HFFc6 (cell line): ENCODE measurements around the gene LDAF1. TPM values are rescaled to one million over a fixed set of nuclear protein-coding genes. Genes with fewer than 3 reads are reported as not detected.
A peak's percentile ranks its signal among the peaks of the same experiment; 100 is the strongest.
"Not testable (repeated sequence)": the region's sequence is repeated elsewhere in the genome, so short reads cannot be mapped to it uniquely, and the experiment has no call there.

Experiments used
- DNase-seq: peaks from one replicate; pipeline ENCODE4 v3.0.0-alpha.2; 2018
- H3K27ac Mint-ChIP-seq: 2 replicates; pipeline ENCODE4 v1.8.0; 2020; ENCODE audit warnings: mild to moderate bottlenecking, mixed read lengths
- H3K27me3 Mint-ChIP-seq: 2 replicates; pipeline ENCODE4 v1.8.0; 2021; ENCODE audit warnings: mild to moderate bottlenecking, moderate library complexity, mixed read lengths; ENCODE audit not compliant: insufficient read depth
- H3K36me3 Mint-ChIP-seq: 2 replicates; pipeline ENCODE4 v1.8.0; 2021; ENCODE audit warnings: low read depth, mixed read lengths
- H3K4me1 Mint-ChIP-seq: 2 replicates; pipeline ENCODE4 v1.8.0; 2020; ENCODE audit warnings: low read depth, mixed read lengths
- H3K4me3 Mint-ChIP-seq: 2 replicates; pipeline ENCODE4 v1.8.0; 2020; ENCODE audit warnings: mild to moderate bottlenecking, moderate library complexity, mixed read lengths
- H3K9me3 Mint-ChIP-seq: 2 replicates; pipeline ENCODE4 v1.8.0; 2020; ENCODE audit warnings: mild to moderate bottlenecking, mixed read lengths
- CTCF ChIP-seq: fragments of 200-600 bp; sonication (generic); IDR thresholded peaks from 2 replicates; pipeline ENCODE4 v1.5.0; 2021; ENCODE audit warnings: antibody characterized with exemption, mild to moderate bottlenecking
- long read RNA-seq: library from polyadenylated mRNA; unstranded; transcript quantifications from one replicate; pipeline ENCODE4 v2.0.0, GENCODE V29; 2019
- total RNA-seq, 6 experiments: library from RNA; stranded (reverse); fragmentation: NEBNext Ultra II Directional; extraction: Animal tissue kit (Norgen Biotek cat#: 25700); gene quantifications; 2 replicates in 1 of 6; 3 replicates in 5 of 6; pipeline ENCODE4 v1.2.3, GENCODE V29; 2021

The LDAF1 gene
- total RNA-seq = 10 to 100 TPM; 16.0 to 22.1 (median 18.6) TPM
- long read RNA-seq, transcript TMEM159-202 (5 exons, 1,812 nt) = minor isoform, 8 of 32 reads
- long read RNA-seq, transcript TMEM159-201 (5 exons, 2,014 nt) = major isoform, 12 of 32 reads
- long read RNA-seq, partial matches to known transcripts = 1 of 32 reads
- long read RNA-seq, other reads (novel, unspliced or antisense) = 10 of 32 reads

- Mint-ChIP-seq H3K36me3 (peaks cover 17% of the 10 kb centered on the region), H3K9me3 (no peaks in the 10 kb centered on the region), H3K27me3 (no peaks in the 10 kb centered on the region), H3K4me1 (peaks cover 64% of the 10 kb centered on the region), H3K4me3 (peak within 1 kb of the TSS; percentile 87), H3K27ac (peak within 1 kb of the TSS; percentile 76)
- TF ChIP-seq CTCF = no peak
- peak; percentile 60 for DNase-seq
These were observed at the start of gene LDAF1 for GRCh38 chr16:21158208-21159110. LDAF1 (plus strand) TSS chr16:21158674; CDS start chr16:21161183, 2,509 bp downstream.

GRCh38 chr16:21115551-21115950 is 42.9 kb upstream of the LDAF1 start:
- not testable (repeated sequence) for H3K36me3 Mint-ChIP-seq, H3K9me3 Mint-ChIP-seq, H3K4me3 Mint-ChIP-seq, H3K27ac Mint-ChIP-seq, DNase-seq, H3K4me1 Mint-ChIP-seq
- H3K27me3 Mint-ChIP-seq = peaks cover 17% of the 10 kb centered on the region

- peaks cover 6% of the 10 kb centered on the region for H3K4me1 Mint-ChIP-seq
- TF ChIP-seq CTCF = no peak
- no peak for DNase-seq
- peaks cover 14% of the 10 kb centered on the region for H3K27me3 Mint-ChIP-seq
- peaks cover 4% of the 10 kb centered on the region; the same call in 1 of the 2 replicates for H3K9me3 Mint-ChIP-seq
- H3K4me3 Mint-ChIP-seq = peak overlapping the region; percentile 29; the same call in 1 of the 2 replicates
- no peaks in the 10 kb centered on the region for H3K36me3 Mint-ChIP-seq
- H3K27ac Mint-ChIP-seq = no peak overlapping the region
These were observed 42.3 kb upstream of the LDAF1 start for GRCh38 chr16:21116148-21116693.

GRCh38 chr16:21117567-21117966 is 40.9 kb upstream of the LDAF1 start:
- TF ChIP-seq CTCF = no peak
- DNase-seq = no peak
- no peaks in the 10 kb centered on the region for H3K36me3 Mint-ChIP-seq
- H3K4me3 Mint-ChIP-seq = no peak overlapping the region
- peaks cover 20% of the 10 kb centered on the region for H3K27me3 Mint-ChIP-seq
- H3K27ac Mint-ChIP-seq = no peak overlapping the region
- peaks cover 4% of the 10 kb centered on the region; the same call in 1 of the 2 replicates for H3K9me3 Mint-ChIP-seq
- peaks cover 6% of the 10 kb centered on the region for H3K4me1 Mint-ChIP-seq

GRCh38 chr16:21120976-21121520 is 37.4 kb upstream of the LDAF1 start:
- Mint-ChIP-seq H3K4me1 (peaks cover 6% of the 10 kb centered on the region), H3K4me3 (no peak overlapping the region), H3K27ac (no peak overlapping the region), H3K36me3 (no peaks in the 10 kb centered on the region), H3K27me3 (peaks cover 30% of the 10 kb centered on the region), H3K9me3 (peaks cover 4% of the 10 kb centered on the region; the same call in 1 of the 2 replicates)
- no peak for TF ChIP-seq CTCF
- no peak for DNase-seq
